NT2/D1 (cell line): ENCODE data around the gene ARHGEF25.

Experiments used
- YY1 ChIP-seq: IDR thresholded peaks from 2 replicates; pipeline ENCODE4 v1.6.1; 2011; ENCODE audit not compliant: insufficient read length, insufficient read depth
- ZNF274 ChIP-seq: IDR thresholded peaks from 2 replicates; pipeline ENCODE4 v1.6.1; 2011; ENCODE audit warnings: mild to moderate bottlenecking, low read depth, low read length

GRCh38 chr12:57661376-57661775 lies 50.1 kb downstream of the ARHGEF25 start:
- TF ChIP-seq ZNF274: no peak
- TF ChIP-seq YY1: no peak
